SK-N-SH treated with all-trans-retinoic acid at 6 μM for 48 hours (cell line): ENCODE results near the gene TDRD6.
"Not testable (repeated sequence)": the region's sequence is repeated elsewhere in the genome, so short reads cannot be mapped to it uniquely, and the experiment has no call there.

Experiments used
- ATAC-seq: fragments of 200-7000 bp; cut with Tn5 transposase; 3 replicates; pipeline ENCODE4 v1.9.1; 2020; ENCODE audit warnings: mild to moderate bottlenecking, moderate library complexity
- ARNTL ChIP-seq: fragments of 450-650 bp; formaldehyde crosslinking; IDR thresholded peaks from 2 replicates; pipeline ENCODE4 v1.5.0; 2020; ENCODE audit warnings: low read depth, mild to moderate bottlenecking, moderate library complexity, borderline replicate concordance
- BACH2 ChIP-seq: fragments of 250-450 bp; sonication (Bioruptor Pico); IDR thresholded peaks from 2 replicates; pipeline ENCODE4 v1.9.0; 2021; ENCODE audit warnings: mild to moderate bottlenecking, borderline replicate concordance
- CREB5 ChIP-seq: fragments of 250-450 bp; sonication (Bioruptor Pico); IDR thresholded peaks from 2 replicates; pipeline ENCODE4 v1.5.1; 2020; ENCODE audit warnings: low read depth, mild to moderate bottlenecking, moderate library complexity
- CSDC2 ChIP-seq: fragments of 250-450 bp; sonication (Bioruptor Pico); IDR thresholded peaks from 2 replicates; pipeline ENCODE4 v1.5.0; 2020; ENCODE audit warnings: mild to moderate bottlenecking, moderate library complexity
- CSRNP3 ChIP-seq: fragments of 250-450 bp; sonication (Bioruptor Pico); IDR thresholded peaks from 2 replicates; pipeline ENCODE4 v1.5.1; 2021; ENCODE audit warnings: mild to moderate bottlenecking, moderate library complexity
- ESRRG ChIP-seq: fragments of 250-450 bp; sonication (Bioruptor Pico); IDR thresholded peaks from 2 replicates; pipeline ENCODE4 v1.6.1; 2021; ENCODE audit warnings: mild to moderate bottlenecking
- GLIS3 ChIP-seq: fragments of 250-450 bp; sonication (Bioruptor Pico); IDR thresholded peaks from 2 replicates; pipeline ENCODE4 v1.5.0; 2020; ENCODE audit warnings: mild to moderate bottlenecking, moderate library complexity
- ISL1 ChIP-seq: fragments of 250-450 bp; sonication (Bioruptor Pico); IDR thresholded peaks from 2 replicates; pipeline ENCODE4 v2.1.2; 2022; ENCODE audit warnings: mild to moderate bottlenecking, moderate library complexity
- OSR1 ChIP-seq: fragments of 250-450 bp; sonication (Bioruptor Pico); IDR thresholded peaks from 2 replicates; pipeline ENCODE4 v1.8.0; 2022; ENCODE audit warnings: moderate library complexity, mild to moderate bottlenecking, inconsistent platforms
- PPARA ChIP-seq: fragments of 250-450 bp; sonication (Bioruptor Pico); IDR thresholded peaks from 2 replicates; pipeline ENCODE4 v1.5.0; 2020; ENCODE audit warnings: mild to moderate bottlenecking, borderline replicate concordance
- RARB ChIP-seq: fragments of 250-450 bp; sonication (Bioruptor Pico); IDR thresholded peaks from 2 replicates; pipeline ENCODE4 v1.8.0; 2021; ENCODE audit warnings: mild to moderate bottlenecking, moderate library complexity
- TCF4 ChIP-seq: fragments of 250-450 bp; sonication (Bioruptor Pico); IDR thresholded peaks from 2 replicates; pipeline ENCODE4 v1.8.0; 2021; ENCODE audit warnings: mild to moderate bottlenecking, moderate library complexity, borderline replicate concordance
- TOX ChIP-seq: fragments of 250-450 bp; sonication (Bioruptor Pico); IDR thresholded peaks from 2 replicates; pipeline ENCODE4 v1.8.0; 2021; ENCODE audit warnings: mild to moderate bottlenecking, moderate library complexity, borderline replicate concordance
- ZC3H10 ChIP-seq: fragments of 250-450 bp; sonication (Bioruptor Pico); IDR thresholded peaks from 2 replicates; pipeline ENCODE4 v1.5.1; 2021; ENCODE audit warnings: mild to moderate bottlenecking, moderate library complexity
- ZFP3 ChIP-seq: fragments of 250-450 bp; sonication (Bioruptor Pico); IDR thresholded peaks from 2 replicates; pipeline ENCODE4 v1.5.0; 2020; ENCODE audit warnings: mild to moderate bottlenecking, moderate library complexity
- ZNF565 ChIP-seq: fragments of 450-650 bp; formaldehyde crosslinking; conservative IDR thresholded peaks from 2 replicates; pipeline ENCODE4 v1.5.0; 2020; ENCODE audit warnings: low read depth, mild to moderate bottlenecking, moderate library complexity
- ZNF70 ChIP-seq: fragments of 450-650 bp; formaldehyde crosslinking; IDR thresholded peaks from 2 replicates; pipeline ENCODE4 v1.5.0; 2020; ENCODE audit warnings: mild to moderate bottlenecking, moderate library complexity
- ZNF8 ChIP-seq: fragments of 450-650 bp; formaldehyde crosslinking; IDR thresholded peaks from 2 replicates; pipeline ENCODE4 v1.5.0; 2020; ENCODE audit warnings: mild to moderate bottlenecking, moderate library complexity
- TF ChIP-seq, protein P1 (sequence below): fragments of 250-450 bp; sonication (Bioruptor Pico); IDR thresholded peaks from 2 replicates; pipeline ENCODE4 v1.5.0; 2020; ENCODE audit warnings: mild to moderate bottlenecking, moderate library complexity

The TDRD6 gene

GRCh38 chr6:46638650-46639049 is 49.0 kb upstream of the TDRD6 start:
- no peak for TF ChIP-seq ESRRG (CRISPR knock-in tag)
- TF ChIP-seq TOX (CRISPR knock-in tag), result no peak
- no peak for TF ChIP-seq OSR1 (CRISPR knock-in tag)
- TF ChIP-seq GLIS3 (CRISPR knock-in tag), result no peak
- TF ChIP-seq, all 23 proteins: peak for 0
- ATAC-seq, result no peak

DNA sequence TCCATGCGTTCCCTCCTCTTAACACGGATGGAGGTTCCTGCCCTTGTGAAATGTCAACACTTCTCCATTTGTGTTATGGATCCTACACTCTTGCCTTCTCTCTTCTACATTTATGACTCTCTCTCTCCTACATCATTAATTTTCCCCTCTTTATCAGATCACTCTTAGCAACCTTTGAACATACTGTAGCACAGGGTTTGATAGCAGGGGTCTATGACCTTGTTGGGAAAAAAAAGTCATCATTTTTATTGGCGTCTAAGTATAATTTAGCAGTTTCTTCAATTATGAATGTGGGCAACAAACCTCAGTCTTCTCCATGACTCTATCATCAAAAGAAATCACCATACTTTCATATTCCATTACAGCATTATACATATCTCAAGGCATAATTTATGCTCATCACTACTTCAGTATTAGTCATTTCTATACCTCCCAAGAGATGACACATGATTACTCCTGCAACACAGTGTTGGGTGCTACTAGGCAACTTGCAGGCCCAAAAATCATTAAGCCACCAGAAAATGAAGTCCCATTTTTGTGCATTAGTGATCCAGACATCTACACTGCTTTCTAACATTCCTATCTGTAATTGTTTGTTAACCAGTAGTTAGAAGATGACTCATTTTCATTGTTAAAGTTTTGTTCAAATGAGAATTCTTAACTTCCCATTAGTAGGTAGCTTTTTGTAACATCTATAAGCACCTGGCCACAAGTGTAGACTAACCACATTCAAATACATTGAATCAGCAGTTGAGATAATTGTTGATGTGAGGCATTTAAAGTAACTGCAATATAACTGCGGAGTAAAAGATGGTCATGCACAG is 44.5 kb upstream of the TDRD6 start:
- ATAC-seq, result no peak
- TF ChIP-seq ZNF565 (no peak), TCF4 (CRISPR knock-in tag) (no peak), ZC3H10 (CRISPR knock-in tag) (no peak), RARB (no peak)
- TF ChIP-seq, protein P1, sequence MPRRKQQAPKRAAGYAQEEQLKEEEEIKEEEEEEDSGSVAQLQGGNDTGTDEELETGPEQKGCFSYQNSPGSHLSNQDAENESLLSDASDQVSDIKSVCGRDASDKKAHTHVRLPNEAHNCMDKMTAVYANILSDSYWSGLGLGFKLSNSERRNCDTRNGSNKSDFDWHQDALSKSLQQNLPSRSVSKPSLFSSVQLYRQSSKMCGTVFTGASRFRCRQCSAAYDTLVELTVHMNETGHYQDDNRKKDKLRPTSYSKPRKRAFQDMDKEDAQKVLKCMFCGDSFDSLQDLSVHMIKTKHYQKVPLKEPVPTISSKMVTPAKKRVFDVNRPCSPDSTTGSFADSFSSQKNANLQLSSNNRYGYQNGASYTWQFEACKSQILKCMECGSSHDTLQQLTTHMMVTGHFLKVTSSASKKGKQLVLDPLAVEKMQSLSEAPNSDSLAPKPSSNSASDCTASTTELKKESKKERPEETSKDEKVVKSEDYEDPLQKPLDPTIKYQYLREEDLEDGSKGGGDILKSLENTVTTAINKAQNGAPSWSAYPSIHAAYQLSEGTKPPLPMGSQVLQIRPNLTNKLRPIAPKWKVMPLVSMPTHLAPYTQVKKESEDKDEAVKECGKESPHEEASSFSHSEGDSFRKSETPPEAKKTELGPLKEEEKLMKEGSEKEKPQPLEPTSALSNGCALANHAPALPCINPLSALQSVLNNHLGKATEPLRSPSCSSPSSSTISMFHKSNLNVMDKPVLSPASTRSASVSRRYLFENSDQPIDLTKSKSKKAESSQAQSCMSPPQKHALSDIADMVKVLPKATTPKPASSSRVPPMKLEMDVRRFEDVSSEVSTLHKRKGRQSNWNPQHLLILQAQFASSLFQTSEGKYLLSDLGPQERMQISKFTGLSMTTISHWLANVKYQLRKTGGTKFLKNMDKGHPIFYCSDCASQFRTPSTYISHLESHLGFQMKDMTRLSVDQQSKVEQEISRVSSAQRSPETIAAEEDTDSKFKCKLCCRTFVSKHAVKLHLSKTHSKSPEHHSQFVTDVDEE, result no peak

GRCh38 chr6:46645265-46645664 is 42.4 kb upstream of the TDRD6 start:
- no peak for ATAC-seq
- TF ChIP-seq ISL1 (CRISPR knock-in tag) (no peak), ZNF8 (CRISPR knock-in tag) (no peak), CSDC2 (CRISPR knock-in tag) (no peak), ZNF70 (CRISPR knock-in tag) (no peak), CSRNP3 (no peak), PPARA (CRISPR knock-in tag) (no peak)
- TF ChIP-seq, protein P1, result no peak
- TF ChIP-seq, all 23 proteins: peak for 0

DNA sequence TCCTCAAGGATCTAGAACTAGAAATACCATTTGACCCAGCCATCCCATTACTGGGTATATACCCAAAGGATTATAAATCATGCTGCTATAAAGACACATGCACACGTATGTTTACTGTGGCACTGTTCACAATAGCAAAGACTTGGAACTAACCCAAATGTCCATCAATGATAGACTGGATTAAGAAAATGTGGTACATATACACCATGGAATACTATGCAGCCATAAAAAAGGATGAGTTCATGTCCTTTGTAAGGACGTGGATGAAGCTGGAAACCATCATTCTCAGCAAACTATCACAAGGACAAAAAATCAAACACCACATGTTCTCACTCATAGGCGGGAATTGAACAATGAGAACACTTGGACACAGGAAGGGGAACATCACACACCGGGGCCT is 39.6 kb upstream of the TDRD6 start:
- ATAC-seq, result not testable (repeated sequence)

DNA sequence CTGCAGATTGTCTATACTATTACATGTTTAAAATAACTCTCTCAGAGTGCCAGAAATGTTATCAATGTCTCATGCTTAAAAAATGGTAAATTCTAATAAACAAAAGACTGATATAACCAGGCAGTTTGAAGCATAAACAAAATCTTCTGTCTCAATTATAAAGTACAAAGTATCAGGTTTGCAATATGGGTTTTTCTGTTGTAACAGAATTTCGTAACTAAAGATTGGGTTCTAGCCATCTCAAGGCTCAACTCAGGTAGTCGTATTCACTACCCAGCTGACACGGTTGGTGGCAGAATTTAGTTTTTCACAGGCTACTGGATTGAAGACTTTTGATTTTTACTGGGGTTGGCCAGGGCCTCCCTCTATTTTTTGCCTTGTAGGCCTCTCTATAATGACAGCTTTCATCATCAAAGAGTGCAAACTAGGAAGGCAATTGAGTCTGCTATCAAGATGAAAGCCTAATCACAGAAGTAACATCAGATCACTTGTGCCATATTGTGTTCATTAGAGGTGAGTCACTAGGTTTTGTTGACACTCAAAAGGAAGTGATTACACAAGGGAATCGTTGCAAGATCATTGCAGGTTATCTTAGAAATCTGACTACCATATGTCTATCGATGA is 38.7 kb upstream of the TDRD6 start:
- TF ChIP-seq CREB5, result no peak
- TF ChIP-seq TOX (CRISPR knock-in tag), result no peak
- no peak for TF ChIP-seq TCF4 (CRISPR knock-in tag)
- TF ChIP-seq ZC3H10 (CRISPR knock-in tag), result no peak
- TF ChIP-seq ARNTL (CRISPR knock-in tag), result no peak
- TF ChIP-seq ZNF8 (CRISPR knock-in tag), result no peak
- TF ChIP-seq, protein P1, result no peak
- TF ChIP-seq CSRNP3, result no peak
- TF ChIP-seq BACH2 (CRISPR knock-in tag), result no peak
- no peak for TF ChIP-seq ESRRG (CRISPR knock-in tag)
- no peak for TF ChIP-seq ZFP3 (CRISPR knock-in tag)
- no peak for ATAC-seq
